Stimulated activated CD4-positive, alpha-beta T cell treated with anti-CD3 and anti-CD28 coated beads, Interleukin-12 subunit alpha, Interleukin-12 subunit beta, amount 100 ng/mL, for 24 hours (primary cell): Measurements from ENCODE around the gene ULBP2.
"Not testable (repeated sequence)": the region's sequence is repeated elsewhere in the genome, so short reads cannot be mapped to it uniquely, and the experiment has no call there.

Experiments used
- DNase-seq, 2 experiments: peaks; one replicate each; pipeline ENCODE4 v3.0.0-alpha.2; 2020; ENCODE audit warnings: low read depth in 2 of 2

Gene ULBP2

GRCh38 chr6:149941583-149942460, at the start of gene ULBP2:
TSS of gene ULBP2 (plus strand) at chr6:149942014. CDS start at chr6:149942073, 59 bp downstream.
- peak; percentile 76 to 82 for DNase-seq

- DNase-seq: no peak
Observed at GRCh38 chr6:149895048-149895590, 46.7 kb upstream of the ULBP2 start.

DNA sequence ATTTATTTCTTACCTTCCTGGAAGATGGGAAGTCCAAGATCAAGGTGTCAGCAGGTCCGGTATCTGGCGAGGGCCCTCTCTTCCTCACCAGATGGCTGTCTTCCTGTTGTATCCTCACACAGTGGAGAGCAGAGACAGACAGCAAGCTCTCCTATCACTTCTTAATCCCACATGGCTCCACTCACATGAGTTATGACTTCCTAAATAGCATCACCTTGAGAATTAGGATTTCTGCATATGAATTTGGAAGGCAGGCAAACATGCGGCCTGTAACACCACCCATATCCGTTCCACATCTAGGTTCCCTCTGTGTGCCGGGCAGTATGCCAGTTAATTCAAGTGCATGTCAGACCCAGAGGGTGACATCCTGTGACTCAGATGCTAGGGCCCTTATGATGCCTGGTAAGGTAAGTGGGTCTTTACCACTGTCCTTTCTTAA, 46.0 kb upstream of the ULBP2 start:
- DNase-seq: no peak

- DNase-seq: no peak
Observed at GRCh38 chr6:149896491-149896890, 45.3 kb upstream of the ULBP2 start.

- DNase-seq: no peak
Observed at GRCh38 chr6:149897015-149897697, 44.7 kb upstream of the ULBP2 start.

DNA sequence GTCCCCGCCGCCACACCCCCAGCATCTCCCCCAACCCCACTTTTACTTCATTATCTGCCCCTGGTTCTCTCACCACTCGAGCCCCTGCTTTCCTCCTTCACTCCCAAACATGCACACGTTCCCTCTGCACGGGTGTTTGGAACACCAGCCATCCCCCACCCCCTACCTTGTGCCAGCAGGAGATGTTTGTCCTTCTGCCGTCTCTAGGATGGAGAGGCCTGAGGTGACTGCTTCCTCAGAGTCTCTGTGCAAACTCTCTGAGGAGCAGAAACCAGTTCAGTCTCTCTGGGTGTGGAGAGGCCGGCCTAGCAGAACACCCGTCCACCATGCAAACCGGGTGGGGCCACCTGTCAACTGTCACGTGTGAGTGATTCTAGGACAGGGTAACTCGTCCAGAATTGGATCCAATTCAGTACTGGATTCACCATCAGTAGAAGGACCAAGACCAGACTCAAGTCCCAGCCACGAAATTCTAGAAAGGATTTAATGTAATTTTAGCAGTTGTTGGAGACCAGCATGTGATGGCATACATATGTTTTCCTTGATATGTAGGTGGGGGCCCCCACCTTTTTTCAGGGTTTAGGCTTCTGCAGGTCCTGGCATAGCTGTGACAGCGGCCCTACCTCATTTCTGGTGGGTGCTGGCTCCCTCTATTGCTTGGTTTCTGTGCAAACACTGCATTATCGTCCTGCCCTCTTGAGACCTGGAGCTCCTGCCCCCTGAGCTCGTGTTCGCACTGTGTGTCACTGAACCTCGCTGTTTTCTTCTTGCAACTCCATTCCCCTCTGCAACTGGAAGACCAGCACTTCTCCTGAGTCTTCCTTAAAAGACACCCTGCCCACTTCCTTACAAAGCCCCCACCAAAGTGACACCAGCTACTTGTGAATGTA, 43.7 kb upstream of the ULBP2 start, which contains the start of gene RAET1E:
Gene RAET1E, minus strand, starts transcription at position 259 of the 890 bp plus-strand sequence. CDS start 7,212 bp downstream, outside the sequence.
- DNase-seq: no peak

DNA sequence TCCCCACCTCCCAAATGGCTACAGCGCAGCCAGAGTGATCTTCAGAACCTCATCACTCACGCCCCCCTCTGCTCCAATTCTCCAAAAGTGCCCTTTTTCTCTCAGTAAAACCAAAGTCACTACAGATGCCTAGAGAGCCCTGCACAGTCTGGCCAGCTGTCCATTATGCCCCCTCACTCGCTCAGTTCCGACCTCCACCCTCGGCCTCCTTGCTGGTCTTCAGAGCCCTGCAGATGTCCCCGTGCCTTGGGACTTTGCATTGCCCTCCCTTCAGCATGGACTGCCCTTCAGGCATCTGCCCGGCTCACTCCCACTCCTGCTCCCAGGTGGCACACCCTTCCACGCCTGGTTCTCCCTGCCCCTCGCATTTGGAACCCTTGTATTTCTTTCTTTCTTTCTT, 42.8 kb upstream of the ULBP2 start:
- DNase-seq: no peak

DNA sequence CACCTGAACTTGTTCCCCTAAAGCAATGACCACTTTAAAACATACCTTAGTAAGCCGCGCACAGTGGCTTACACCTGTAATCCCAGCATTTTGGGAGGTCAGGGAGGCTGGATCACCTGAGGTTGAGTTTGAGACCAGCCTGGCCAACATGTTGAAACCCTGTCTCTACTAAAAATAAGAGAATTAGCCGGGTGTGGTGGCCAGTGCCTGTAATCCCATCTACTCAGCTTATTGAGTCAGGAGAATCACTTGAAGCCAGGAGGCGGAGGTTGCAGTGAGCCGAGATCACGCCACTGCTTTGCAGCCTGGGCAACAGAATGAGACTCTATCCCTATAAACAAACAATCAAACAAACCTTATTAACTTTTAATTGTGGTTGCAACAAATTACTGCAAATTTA, 42.3 kb upstream of the ULBP2 start:
- no peak for DNase-seq

- no peak for DNase-seq
Observed at GRCh38 chr6:149899926-149900619, 41.7 kb upstream of the ULBP2 start.

DNA sequence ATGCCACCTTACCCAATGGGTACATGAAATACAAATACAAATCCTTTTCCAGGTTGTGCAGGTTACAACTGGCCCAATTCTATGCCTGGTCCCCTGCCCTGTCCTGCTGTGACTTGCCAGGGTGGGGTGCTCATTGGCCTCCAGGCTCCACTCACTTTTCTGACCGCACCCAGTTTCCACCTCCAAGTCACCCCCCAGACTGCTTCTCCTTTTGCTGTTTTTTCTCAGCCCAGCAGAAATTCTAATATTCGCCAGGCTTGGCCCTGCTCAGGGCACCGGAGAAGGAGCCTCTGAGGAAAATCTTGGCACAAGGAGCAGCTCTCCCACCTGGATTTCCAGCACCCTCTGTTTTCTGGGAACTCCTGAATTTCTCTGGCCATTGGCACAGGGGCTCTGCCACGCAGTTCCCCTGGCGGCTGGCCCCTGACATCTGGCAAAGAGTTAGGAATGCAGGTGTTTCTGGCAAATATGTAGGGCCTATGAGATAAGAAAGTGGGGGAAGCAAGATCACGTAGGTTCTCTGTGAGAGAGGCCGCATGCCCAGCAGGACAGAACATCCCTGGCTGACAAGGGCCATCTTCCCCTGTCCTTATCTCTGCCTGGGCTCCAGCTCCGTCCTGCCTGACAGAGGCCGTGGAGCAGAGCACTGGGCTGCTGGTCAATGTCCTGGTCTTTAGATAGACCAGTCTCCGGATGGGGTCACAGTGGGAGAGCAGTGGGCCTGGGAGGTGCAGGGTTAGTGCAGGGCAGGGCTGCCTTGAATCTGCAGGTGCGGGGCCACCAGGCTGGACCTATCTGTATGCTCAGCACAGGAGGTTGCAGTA, 41.0 kb upstream of the ULBP2 start:
- DNase-seq: no peak

DNA sequence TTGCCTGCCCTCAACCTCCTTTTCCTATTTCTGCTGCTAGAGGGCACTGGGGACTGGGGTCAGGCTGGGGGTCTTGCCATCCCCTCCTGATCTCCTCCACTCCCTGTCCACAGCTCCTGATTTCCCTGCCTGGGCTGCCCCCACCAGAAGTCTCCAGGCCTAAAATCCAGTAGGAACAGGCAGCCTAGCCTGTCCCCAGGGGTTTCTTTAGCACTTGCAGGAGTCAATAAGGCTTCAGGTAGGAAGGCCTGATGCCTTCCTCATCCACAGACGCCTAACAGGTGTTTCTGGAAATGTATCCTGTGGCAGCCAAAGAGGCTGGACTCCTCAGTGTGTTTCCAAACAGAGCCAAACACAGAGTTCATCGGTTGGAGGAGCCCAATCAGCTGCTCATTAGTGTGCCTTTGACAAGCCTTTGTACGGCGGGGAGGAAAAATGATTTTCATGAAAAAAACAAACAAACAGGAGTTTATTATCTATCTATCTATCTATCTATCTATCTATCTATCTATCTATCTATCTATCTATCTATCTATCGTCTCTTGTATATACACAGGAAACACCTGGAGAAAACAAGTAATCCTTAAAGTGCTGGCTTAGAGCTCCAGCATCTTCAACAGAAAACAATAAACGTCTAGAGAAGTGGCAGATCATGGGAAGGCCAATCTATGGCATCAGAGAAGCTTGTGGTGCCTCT, 40.2 kb upstream of the ULBP2 start:
- DNase-seq: no peak

GRCh38 chr6:149903938-149904611, 37.7 kb upstream of the ULBP2 start:
- DNase-seq: no peak

DNA sequence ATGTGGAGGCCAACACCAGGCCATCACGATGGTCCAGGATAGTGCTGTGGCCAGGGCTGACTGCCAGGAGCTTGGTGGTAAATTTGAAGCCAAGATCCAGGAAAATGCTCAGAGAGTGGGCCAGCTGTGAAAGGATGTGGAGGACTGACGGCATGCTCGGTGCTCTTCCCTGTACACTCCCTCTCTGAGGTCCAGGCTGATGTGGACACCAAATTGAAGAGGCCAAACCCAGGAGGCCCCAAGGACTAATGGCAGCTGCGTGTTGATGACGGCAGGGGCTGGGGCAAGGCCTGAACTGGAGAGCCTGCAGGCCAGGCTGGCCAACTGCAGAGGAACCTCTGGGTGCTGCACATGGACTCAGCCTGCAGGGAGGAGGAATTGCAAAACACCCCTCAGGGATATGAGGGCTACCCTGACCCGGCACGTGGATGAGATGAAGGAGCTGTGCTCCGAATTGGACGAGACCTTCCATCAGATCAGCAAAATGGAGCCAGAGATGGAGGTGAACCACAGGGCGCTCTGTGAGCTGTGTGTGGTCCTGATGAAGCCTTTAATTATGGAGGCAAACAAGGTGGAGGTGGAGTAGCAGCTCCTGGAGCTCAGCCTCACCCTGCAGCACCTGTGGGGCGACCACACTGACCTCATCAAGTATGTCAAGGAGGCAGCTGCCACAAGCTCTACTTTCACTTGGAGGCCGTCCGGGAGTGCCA, 37.0 kb upstream of the ULBP2 start:
- no peak for DNase-seq

- DNase-seq: no peak
Observed at GRCh38 chr6:149905371-149905910, 36.4 kb upstream of the ULBP2 start.

GRCh38 chr6:149905911-149906371, 35.9 kb upstream of the ULBP2 start:
- no peak for DNase-seq

- DNase-seq: no peak
Observed at GRCh38 chr6:149906405-149906804, 35.4 kb upstream of the ULBP2 start.

GRCh38 chr6:149907317-149907716, 34.5 kb upstream of the ULBP2 start:
- no peak for DNase-seq

DNA sequence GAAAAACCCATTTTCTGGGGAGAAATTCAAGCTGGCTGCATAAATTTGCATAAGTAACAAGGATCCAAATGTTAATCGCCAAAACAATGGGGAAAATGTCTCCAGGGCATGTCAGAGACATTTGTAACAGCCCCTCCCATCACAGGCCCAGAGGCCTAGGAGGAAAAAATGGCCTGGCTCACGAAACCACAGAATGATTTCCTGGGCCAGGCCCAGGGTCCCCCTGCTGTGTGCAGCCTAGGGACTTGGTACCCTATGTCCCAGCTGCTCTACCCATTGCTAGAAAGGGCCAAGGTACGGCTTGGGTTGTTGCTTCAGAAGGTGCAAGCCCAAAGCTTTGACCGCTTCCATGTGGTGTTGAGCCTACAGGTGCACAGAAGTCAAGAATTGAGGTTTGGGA, 33.3 kb upstream of the ULBP2 start:
- not testable (repeated sequence) for DNase-seq
